Neural cell (in vitro differentiated cells): ENCODE results near the gene ERH. TPM values are rescaled to one million over a fixed set of nuclear protein-coding genes. Genes with fewer than 3 reads are reported as not detected.

Experiments
- H2AFZ ChIP-seq: fragments of 200-600, 300-800 bp; sonication (generic), shearing (Covaris generic); 2 replicates; pipeline ENCODE4 v1.6.0; 2014; ENCODE audit warnings: low read depth, mild to moderate bottlenecking, antibody characterized with exemption, low read length, moderate library complexity
- H3F3A ChIP-seq: fragments of 200-600 bp; shearing (Covaris generic); 2 replicates; pipeline ENCODE4 v1.6.1; 2016; ENCODE audit warnings: mild to moderate bottlenecking, moderate library complexity, mixed read lengths, antibody characterized with exemption, low read length; ENCODE audit not compliant: insufficient read depth, poor library complexity, severe bottlenecking
- H3K27ac ChIP-seq: fragments of 200-600, 300-800 bp; sonication (generic), shearing (Covaris generic); 2 replicates; pipeline ENCODE4 v1.5.1; 2014; ENCODE audit warnings: mild to moderate bottlenecking, low read length, moderate library complexity
- H3K27me3 ChIP-seq: fragments of 300-800, 200-600 bp; sonication (generic), shearing (Covaris generic); 2 replicates; pipeline ENCODE4 v1.6.0; 2014; ENCODE audit warnings: mild to moderate bottlenecking, low read depth, low read length, moderate library complexity; ENCODE audit not compliant: insufficient read depth
- H3K36me3 ChIP-seq: fragments of 300-800, 200-600 bp; sonication (generic), shearing (Covaris generic); 2 replicates; pipeline ENCODE4 v1.5.1; 2014; ENCODE audit warnings: mild to moderate bottlenecking, antibody characterized with exemption, low read length, moderate library complexity; ENCODE audit not compliant: insufficient read depth
- H3K4me2 ChIP-seq: fragments of 300-800, 200-600 bp; sonication (generic), shearing (Covaris generic); 2 replicates; pipeline ENCODE4 v1.6.0; 2014; ENCODE audit warnings: mild to moderate bottlenecking, low read length
- H3K4me3 ChIP-seq: fragments of 300-800, 200-600 bp; sonication (generic), shearing (Covaris generic); 2 replicates; pipeline ENCODE4 v1.5.1; 2014; ENCODE audit warnings: mild to moderate bottlenecking, low read length, moderate library complexity
- H3K79me2 ChIP-seq: fragments of 200-600 bp; shearing (Covaris generic); replicated peaks from 2 replicates; pipeline ENCODE4 v1.6.0; 2014; ENCODE audit warnings: mild to moderate bottlenecking, low read length, moderate library complexity; ENCODE audit not compliant: insufficient read depth
- H3K9ac ChIP-seq: fragments of 300-800, 200-600 bp; sonication (generic), shearing (Covaris generic); 2 replicates; pipeline ENCODE4 v1.6.1; 2016; ENCODE audit warnings: mild to moderate bottlenecking, low read length, mixed read lengths
- H3K9me2 ChIP-seq: fragments of 200-600 bp; shearing (Covaris generic); 2 replicates; pipeline ENCODE4 v1.6.1; 2016; ENCODE audit warnings: mild to moderate bottlenecking, low read length, mixed read lengths; ENCODE audit not compliant: insufficient read depth
- H3K9me3 ChIP-seq: fragments of 200-600, 300-800 bp; sonication (generic), shearing (Covaris generic); 2 replicates; pipeline ENCODE4 v1.6.1; 2016; ENCODE audit warnings: mild to moderate bottlenecking, mixed run types, low read length, moderate library complexity, mixed read lengths
- H4K20me1 ChIP-seq: fragments of 200-600 bp; shearing (Covaris generic); 2 replicates; pipeline ENCODE4 v1.6.1; 2016; ENCODE audit warnings: mild to moderate bottlenecking, mixed run types; ENCODE audit not compliant: insufficient read depth
- EP300 ChIP-seq: fragments of 450-650 bp; conservative IDR thresholded peaks from 2 replicates; pipeline ENCODE4 v1.6.1; 2014; ENCODE audit warnings: antibody characterized with exemption, mild to moderate bottlenecking, moderate library complexity; ENCODE audit not compliant: poor library complexity, severe bottlenecking
- EZH2 ChIP-seq: fragments of 200-600, 300-800 bp; shearing (Covaris generic), sonication (generic); IDR thresholded peaks from 2 replicates; pipeline ENCODE4 v1.6.1; 2014; ENCODE audit warnings: antibody characterized with exemption, low read length, borderline replicate concordance, mild to moderate bottlenecking; ENCODE audit not compliant: insufficient read depth, poor library complexity, severe bottlenecking
- MXI1 ChIP-seq: fragments of 450-650 bp; conservative IDR thresholded peaks from 2 replicates; pipeline ENCODE4 v1.6.1; 2014; ENCODE audit warnings: antibody characterized with exemption, mild to moderate bottlenecking; ENCODE audit not compliant: poor library complexity, severe bottlenecking
- POLR2AphosphoS5 ChIP-seq: IDR thresholded peaks from 2 replicates; pipeline ENCODE4 v1.6.1; 2012
- RAD21 ChIP-seq: fragments of 450-650 bp; conservative IDR thresholded peaks from 2 replicates; pipeline ENCODE4 v1.6.1; 2014; ENCODE audit warnings: antibody characterized with exemption, mild to moderate bottlenecking, moderate library complexity
- SMC3 ChIP-seq: fragments of 450-650 bp; conservative IDR thresholded peaks from 2 replicates; pipeline ENCODE4 v1.6.1; 2014; ENCODE audit warnings: antibody characterized with exemption, mild to moderate bottlenecking, moderate library complexity; ENCODE audit not compliant: poor library complexity
- TAF1 ChIP-seq: IDR thresholded peaks from 2 replicates; pipeline ENCODE4 v1.6.1; 2012; ENCODE audit warnings: low read depth
- polyA plus RNA-seq: library from polyadenylated mRNA; depleted of rRNA; stranded (reverse); fragments of >200 nt; gene quantifications from 2 replicates; pipeline ENCODE4 v1.2.3, GENCODE V29; 2014
- TF ChIP-seq, protein P1 (sequence below): fragments of 450-650 bp; IDR thresholded peaks from 2 replicates; pipeline ENCODE4 v1.5.1; 2014; ENCODE audit warnings: antibody characterized with exemption, mild to moderate bottlenecking, moderate library complexity; ENCODE audit not compliant: poor library complexity, severe bottlenecking
- TF ChIP-seq, protein P2 (sequence below): IDR thresholded peaks from 2 replicates; pipeline ENCODE4 v1.6.1; 2012; ENCODE audit warnings: borderline replicate concordance

ERH gene
- polyA plus RNA-seq, 1 donor from 2014 or later = 480 TPM

DNA sequence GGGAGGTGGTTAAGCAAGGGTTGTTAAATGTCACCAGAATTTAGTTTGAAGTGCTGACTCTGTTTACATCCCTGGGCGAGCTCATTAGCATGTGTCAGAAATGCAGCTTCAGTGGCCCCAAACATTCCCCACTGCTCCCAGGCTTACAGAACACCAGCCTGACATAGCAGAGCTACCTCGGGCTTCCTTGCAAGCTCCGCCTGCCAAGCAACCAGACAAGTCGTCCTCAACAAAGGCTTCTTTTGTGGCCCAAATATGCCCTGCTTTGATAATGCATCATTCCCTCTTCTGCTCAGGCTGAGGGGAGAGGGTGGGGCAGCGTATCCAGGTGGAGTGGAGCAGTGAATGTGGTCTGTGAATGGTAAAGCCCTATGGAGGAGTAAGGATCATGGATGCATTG lies 28.0 kb downstream of the ERH start:
- Histone ChIP-seq H2AFZ (no peak overlapping the region), H3K9ac (no peak overlapping the region), H4K20me1 (no peaks in the 10 kb centered on the region), H3K36me3 (no peaks in the 10 kb centered on the region), H3K27me3 (no peaks in the 10 kb centered on the region), H3K79me2 (no peaks in the 10 kb centered on the region), H3K4me2 (no peak overlapping the region), H3K9me2 (no peaks in the 10 kb centered on the region), H3K27ac (no peak overlapping the region), H3K9me3 (no peaks in the 10 kb centered on the region), H3F3A (no peaks in the 10 kb centered on the region), H3K4me3 (no peak overlapping the region)
- no peak for TF ChIP-seq MXI1
- TF ChIP-seq, protein P1, sequence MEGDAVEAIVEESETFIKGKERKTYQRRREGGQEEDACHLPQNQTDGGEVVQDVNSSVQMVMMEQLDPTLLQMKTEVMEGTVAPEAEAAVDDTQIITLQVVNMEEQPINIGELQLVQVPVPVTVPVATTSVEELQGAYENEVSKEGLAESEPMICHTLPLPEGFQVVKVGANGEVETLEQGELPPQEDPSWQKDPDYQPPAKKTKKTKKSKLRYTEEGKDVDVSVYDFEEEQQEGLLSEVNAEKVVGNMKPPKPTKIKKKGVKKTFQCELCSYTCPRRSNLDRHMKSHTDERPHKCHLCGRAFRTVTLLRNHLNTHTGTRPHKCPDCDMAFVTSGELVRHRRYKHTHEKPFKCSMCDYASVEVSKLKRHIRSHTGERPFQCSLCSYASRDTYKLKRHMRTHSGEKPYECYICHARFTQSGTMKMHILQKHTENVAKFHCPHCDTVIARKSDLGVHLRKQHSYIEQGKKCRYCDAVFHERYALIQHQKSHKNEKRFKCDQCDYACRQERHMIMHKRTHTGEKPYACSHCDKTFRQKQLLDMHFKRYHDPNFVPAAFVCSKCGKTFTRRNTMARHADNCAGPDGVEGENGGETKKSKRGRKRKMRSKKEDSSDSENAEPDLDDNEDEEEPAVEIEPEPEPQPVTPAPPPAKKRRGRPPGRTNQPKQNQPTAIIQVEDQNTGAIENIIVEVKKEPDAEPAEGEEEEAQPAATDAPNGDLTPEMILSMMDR = no peak
- no peak for TF ChIP-seq EP300
- TF ChIP-seq, protein P2, sequence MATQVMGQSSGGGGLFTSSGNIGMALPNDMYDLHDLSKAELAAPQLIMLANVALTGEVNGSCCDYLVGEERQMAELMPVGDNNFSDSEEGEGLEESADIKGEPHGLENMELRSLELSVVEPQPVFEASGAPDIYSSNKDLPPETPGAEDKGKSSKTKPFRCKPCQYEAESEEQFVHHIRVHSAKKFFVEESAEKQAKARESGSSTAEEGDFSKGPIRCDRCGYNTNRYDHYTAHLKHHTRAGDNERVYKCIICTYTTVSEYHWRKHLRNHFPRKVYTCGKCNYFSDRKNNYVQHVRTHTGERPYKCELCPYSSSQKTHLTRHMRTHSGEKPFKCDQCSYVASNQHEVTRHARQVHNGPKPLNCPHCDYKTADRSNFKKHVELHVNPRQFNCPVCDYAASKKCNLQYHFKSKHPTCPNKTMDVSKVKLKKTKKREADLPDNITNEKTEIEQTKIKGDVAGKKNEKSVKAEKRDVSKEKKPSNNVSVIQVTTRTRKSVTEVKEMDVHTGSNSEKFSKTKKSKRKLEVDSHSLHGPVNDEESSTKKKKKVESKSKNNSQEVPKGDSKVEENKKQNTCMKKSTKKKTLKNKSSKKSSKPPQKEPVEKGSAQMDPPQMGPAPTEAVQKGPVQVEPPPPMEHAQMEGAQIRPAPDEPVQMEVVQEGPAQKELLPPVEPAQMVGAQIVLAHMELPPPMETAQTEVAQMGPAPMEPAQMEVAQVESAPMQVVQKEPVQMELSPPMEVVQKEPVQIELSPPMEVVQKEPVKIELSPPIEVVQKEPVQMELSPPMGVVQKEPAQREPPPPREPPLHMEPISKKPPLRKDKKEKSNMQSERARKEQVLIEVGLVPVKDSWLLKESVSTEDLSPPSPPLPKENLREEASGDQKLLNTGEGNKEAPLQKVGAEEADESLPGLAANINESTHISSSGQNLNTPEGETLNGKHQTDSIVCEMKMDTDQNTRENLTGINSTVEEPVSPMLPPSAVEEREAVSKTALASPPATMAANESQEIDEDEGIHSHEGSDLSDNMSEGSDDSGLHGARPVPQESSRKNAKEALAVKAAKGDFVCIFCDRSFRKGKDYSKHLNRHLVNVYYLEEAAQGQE = no peak
- TF ChIP-seq TAF1 = no peak
- no peak for TF ChIP-seq POLR2AphosphoS5
- no peak for TF ChIP-seq SMC3
- no peak for TF ChIP-seq EZH2
- TF ChIP-seq RAD21 = no peak

DNA sequence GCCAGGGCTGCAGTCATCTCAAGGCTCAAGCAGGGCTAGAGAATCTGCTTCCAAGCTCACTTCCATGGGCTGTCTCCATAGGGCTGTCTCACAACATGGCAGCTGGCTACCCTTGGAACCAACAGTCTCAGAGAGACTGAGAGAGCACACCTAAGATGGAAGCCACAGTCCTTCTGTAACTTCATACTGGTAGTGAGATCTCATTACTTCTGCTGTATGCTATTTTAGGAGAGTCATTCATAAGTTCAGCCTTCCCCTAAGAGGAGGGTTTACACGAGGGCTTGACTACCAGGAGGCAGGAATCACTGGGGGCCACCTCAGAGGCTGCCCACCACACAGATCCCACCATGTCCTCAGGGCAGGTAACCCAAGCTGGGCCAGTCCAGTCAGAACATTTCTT lies 29.7 kb downstream of the ERH start:
- TF ChIP-seq RAD21 (no peak), MXI1 (no peak), EP300 (no peak), EZH2 (no peak)
- TF ChIP-seq, protein P2 = no peak
- Histone ChIP-seq H3K9ac (no peak overlapping the region), H3K9me2 (no peaks in the 10 kb centered on the region)

More for the DNA sequence above, 29.7 kb downstream of the ERH start:
- no peak overlapping the region for H3K27ac ChIP-seq
- no peaks in the 10 kb centered on the region for H3K9me3 ChIP-seq
- H3K79me2 ChIP-seq = no peaks in the 10 kb centered on the region
- H2AFZ ChIP-seq = no peak overlapping the region
- no peaks in the 10 kb centered on the region for H3K36me3 ChIP-seq
- H3K4me3 ChIP-seq = no peak overlapping the region
- no peaks in the 10 kb centered on the region for H3K27me3 ChIP-seq
- no peak overlapping the region for H3K4me2 ChIP-seq
- H3F3A ChIP-seq = no peaks in the 10 kb centered on the region
- no peaks in the 10 kb centered on the region for H4K20me1 ChIP-seq
